ENCODE results near the gene HIVEP3. TPM values are rescaled to one million over a fixed set of nuclear protein-coding genes. Genes with fewer than 3 reads are reported as not detected.

HIVEP3 gene
- total RNA-seq, 1 donor from 2014 or later, result 0.37 TPM

GRCh38 chr1:41581216-41582003 is 337.3 kb downstream of the HIVEP3 start:
- Histone ChIP-seq H3K27ac (no peak overlapping the region), H4K20me1 (ENCODE audit: low read depth) (no peaks in the 10 kb centered on the region), H3K27me3 (no peaks in the 10 kb centered on the region), H3K4me2 (no peak overlapping the region), H3K4me1 (no peaks in the 10 kb centered on the region), H3K4me3 (no peak overlapping the region), H3F3A (ENCODE audit: low read depth) (no peaks in the 10 kb centered on the region), H3K9me3 (ENCODE audit: low read depth) (no peaks in the 10 kb centered on the region), H3K79me2 (ENCODE audit: low read depth) (no peaks in the 10 kb centered on the region), H3K36me3 (no peaks in the 10 kb centered on the region), H3K9ac (no peak overlapping the region), H2AFZ (replicated peaks) (no peak overlapping the region)
- TF ChIP-seq CTCF (IDR thresholded peaks at IDR 0.05), result no peak
- no peak for TF ChIP-seq EZH2phosphoT487 (IDR thresholded peaks at IDR 0.05)
- TF ChIP-seq EZH2 (IDR thresholded peaks at IDR 0.05), result no peak
- peak overlapping the region; percentile 33 for H3K27ac Mint-ChIP-seq
- no peaks in the 10 kb centered on the region for H3K4me1 Mint-ChIP-seq
- no peak for DNase-seq (ENCODE audit: low spot score)
- H3K4me3 Mint-ChIP-seq, result no peak overlapping the region
- H3K9me3 Mint-ChIP-seq, result no peaks in the 10 kb centered on the region
- H3K27me3 Mint-ChIP-seq (ENCODE audit: insufficient read depth, low read depth), result peaks cover under 1% of the 10 kb centered on the region
- no peaks in the 10 kb centered on the region for H3K36me3 Mint-ChIP-seq

GRCh38 chr1:41580520-41581172 is 338.1 kb downstream of the HIVEP3 start:
- no peak for DNase-seq (ENCODE audit: low spot score)
- no peak overlapping the region for H3K4me3 Mint-ChIP-seq

GRCh38 chr1:41580021-41580420 is 338.7 kb downstream of the HIVEP3 start:
- Mint-ChIP-seq H3K27me3 (ENCODE audit: insufficient read depth, low read depth) (no peaks in the 10 kb centered on the region), H3K4me1 (no peaks in the 10 kb centered on the region), H3K36me3 (no peaks in the 10 kb centered on the region)

More at GRCh38 chr1:41580520-41581172, 338.1 kb downstream of the HIVEP3 start:
- no peak for TF ChIP-seq EZH2phosphoT487 (IDR thresholded peaks at IDR 0.05)
- no peak for TF ChIP-seq EZH2 (IDR thresholded peaks at IDR 0.05)
- TF ChIP-seq CTCF (IDR thresholded peaks at IDR 0.05), result no peak
- Histone ChIP-seq H3K4me3 (no peak overlapping the region), H3K9me3 (ENCODE audit: low read depth) (no peaks in the 10 kb centered on the region), H2AFZ (replicated peaks) (no peak overlapping the region), H3K4me2 (no peak overlapping the region), H3K27me3 (no peaks in the 10 kb centered on the region), H4K20me1 (ENCODE audit: low read depth) (no peaks in the 10 kb centered on the region), H3K79me2 (ENCODE audit: low read depth) (no peaks in the 10 kb centered on the region), H3K9ac (no peak overlapping the region), H3K4me1 (no peaks in the 10 kb centered on the region), H3K27ac (no peak overlapping the region), H3K36me3 (no peaks in the 10 kb centered on the region), H3F3A (ENCODE audit: low read depth) (no peaks in the 10 kb centered on the region)
- Mint-ChIP-seq H3K27me3 (ENCODE audit: insufficient read depth, low read depth) (no peaks in the 10 kb centered on the region), H3K27ac (no peak overlapping the region), H3K4me1 (no peaks in the 10 kb centered on the region), H3K9me3 (no peaks in the 10 kb centered on the region), H3K36me3 (no peaks in the 10 kb centered on the region)

More at GRCh38 chr1:41580021-41580420, 338.7 kb downstream of the HIVEP3 start:
- Histone ChIP-seq H2AFZ (replicated peaks) (no peak overlapping the region), H3K9ac (no peak overlapping the region), H3F3A (ENCODE audit: low read depth) (no peaks in the 10 kb centered on the region), H3K79me2 (ENCODE audit: low read depth) (no peaks in the 10 kb centered on the region), H3K4me2 (no peak overlapping the region), H4K20me1 (ENCODE audit: low read depth) (no peaks in the 10 kb centered on the region), H3K9me3 (ENCODE audit: low read depth) (no peaks in the 10 kb centered on the region), H3K27me3 (no peaks in the 10 kb centered on the region), H3K27ac (no peak overlapping the region), H3K36me3 (no peaks in the 10 kb centered on the region), H3K4me1 (no peaks in the 10 kb centered on the region), H3K4me3 (no peak overlapping the region)
- H3K27ac Mint-ChIP-seq, result no peak overlapping the region
- H3K9me3 Mint-ChIP-seq, result no peaks in the 10 kb centered on the region
- DNase-seq (ENCODE audit: low spot score), result no peak
- TF ChIP-seq EZH2phosphoT487 (IDR thresholded peaks at IDR 0.05), result no peak
- TF ChIP-seq EZH2 (IDR thresholded peaks at IDR 0.05), result no peak
- no peak for TF ChIP-seq CTCF (IDR thresholded peaks at IDR 0.05)
- no peak overlapping the region for H3K4me3 Mint-ChIP-seq
